Endometrial microvascular endothelial cells (primary cell): Measurements from ENCODE around the gene SELENOF. TPM values are rescaled to one million over a fixed set of nuclear protein-coding genes. Genes with fewer than 3 reads are reported as not detected.

Experiments used
- in situ Hi-C: cut with HindIII; loops from 2 replicates; pipeline ENCODE4 v1.10.0; 2017; ENCODE audit warnings: low sequenced_read_pairs, low pct_unique_long_range_greater_than_20kb; ENCODE audit errors: inconsistent ontology term
- total RNA-seq: library from RNA; depleted of rRNA; stranded (reverse); fragments of >200 nt; gene quantifications from one replicate; pipeline ENCODE4 v1.2.3, GENCODE V29; 2015; ENCODE audit errors: inconsistent ontology term

Gene SELENOF
- total RNA-seq, result 174 TPM

- in situ Hi-C loops, result loop anchor here (25.0 kb wide), 1 partner anchor 177 kb away; no protein-coding TSS in a partner anchor
These were observed at the start of gene SELENOF for GRCh38 chr1:86913896-86914600. Gene SELENOF, minus strand, starts transcription at chr1:86914126. Its CDS starts 15 bp downstream, at chr1:86914111.

GRCh38 chr1:86960548-86960947, 46.6 kb upstream of the SELENOF start:
- in situ Hi-C loops, result no loop called here

- in situ Hi-C loops, result no loop called here
These were observed 43.3 kb upstream of the SELENOF start for GRCh38 chr1:86957221-86957620.

- in situ Hi-C loops, result no loop called here
These were observed 42.3 kb upstream of the SELENOF start for GRCh38 chr1:86956221-86956620.

- in situ Hi-C loops, result no loop called here
These were observed 41.8 kb upstream of the SELENOF start for GRCh38 chr1:86955678-86956077.

GRCh38 chr1:86953167-86953566, 39.2 kb upstream of the SELENOF start:
- in situ Hi-C loops, result no loop called here

- in situ Hi-C loops, result no loop called here
These were observed 37.5 kb upstream of the SELENOF start for GRCh38 chr1:86951430-86951829.

- in situ Hi-C loops, result no loop called here
These were observed 36.9 kb upstream of the SELENOF start for GRCh38 chr1:86950712-86951419.

- in situ Hi-C loops, result no loop called here
These were observed 34.3 kb upstream of the SELENOF start for GRCh38 chr1:86948212-86948611.

- in situ Hi-C loops, result no loop called here
These were observed 28.8 kb upstream of the SELENOF start for GRCh38 chr1:86942743-86943142.

GRCh38 chr1:86942042-86942441, 28.1 kb upstream of the SELENOF start:
- in situ Hi-C loops, result no loop called here

- in situ Hi-C loops, result no loop called here
These were observed 26.7 kb upstream of the SELENOF start for GRCh38 chr1:86940599-86940998.

GRCh38 chr1:86939406-86939805, 25.5 kb upstream of the SELENOF start:
- in situ Hi-C loops, result no loop called here

GRCh38 chr1:86938855-86939254, 24.9 kb upstream of the SELENOF start:
- in situ Hi-C loops, result no loop called here

- in situ Hi-C loops, result no loop called here
These were observed 24.5 kb upstream of the SELENOF start for GRCh38 chr1:86938450-86938849.

GRCh38 chr1:86933562-86934377, 19.8 kb upstream of the SELENOF start:
- in situ Hi-C loops, result no loop called here

- in situ Hi-C loops, result no loop called here
These were observed 19.1 kb upstream of the SELENOF start for GRCh38 chr1:86933051-86933450.

- in situ Hi-C loops, result no loop called here
These were observed 14.9 kb upstream of the SELENOF start for GRCh38 chr1:86928819-86929218.

- in situ Hi-C loops, result no loop called here
These were observed 13.0 kb upstream of the SELENOF start for GRCh38 chr1:86926883-86927282.

- in situ Hi-C loops, result no loop called here
These were observed 11.8 kb upstream of the SELENOF start for GRCh38 chr1:86925742-86926141.
